Activated CD8-positive, alpha-beta T cell treated with anti-CD3 and anti-CD28 coated beads for 36 hours (primary cell): ENCODE data around the gene HERC2. TPM values are rescaled to one million over a fixed set of nuclear protein-coding genes. Genes with fewer than 3 reads are reported as not detected.

Experiments used
- ATAC-seq: fragments of 200-7000 bp; cut with Tn5 transposase; one replicate; pipeline ENCODE4 v1.10.0; 2021; ENCODE audit warnings: mild to moderate bottlenecking, moderate library complexity
- CTCF ChIA-PET: fragments of 350-600 bp; sonication (Branson Sonifier 250); formaldehyde crosslinking; loops from one replicate; lab custom pipeline; 2021; ENCODE audit warnings: antibody characterized with exemption; lab: Charles Lee
- POLR2A ChIA-PET: fragments of 350-600 bp; sonication (Branson Sonifier 250); formaldehyde crosslinking; loops from one replicate; lab custom pipeline; 2021; ENCODE audit warnings: antibody characterized with exemption; lab: Charles Lee
- DNase-seq: peaks from one replicate; pipeline ENCODE4 v3.0.0-alpha.2; 2020
- H3K27ac Mint-ChIP-seq: one replicate; pipeline ENCODE4 v1.8.0; 2021; ENCODE audit warnings: mild to moderate bottlenecking, mixed read lengths
- H3K27me3 Mint-ChIP-seq: one replicate; pipeline ENCODE4 v1.8.0; 2021; ENCODE audit warnings: mixed read lengths
- H3K36me3 Mint-ChIP-seq: one replicate; pipeline ENCODE4 v1.8.0; 2021; ENCODE audit warnings: low read depth, mixed read lengths
- H3K4me1 Mint-ChIP-seq: one replicate; pipeline ENCODE4 v1.8.0; 2021; ENCODE audit warnings: low read depth, mixed read lengths
- H3K4me3 Mint-ChIP-seq: one replicate; pipeline ENCODE4 v1.8.0; 2021; ENCODE audit warnings: mild to moderate bottlenecking, moderate library complexity, mixed read lengths
- H3K9me3 Mint-ChIP-seq: one replicate; pipeline ENCODE4 v1.8.0; 2021; ENCODE audit warnings: mixed read lengths
- CTCF ChIP-seq: fragments of 200-600 bp; IDR thresholded peaks from one replicate; pipeline ENCODE4 v1.8.0; 2022; ENCODE audit warnings: antibody characterized with exemption, mild to moderate bottlenecking
- intact Hi-C: fragments of 100-400 bp; cut with micrococcal nuclease; formaldehyde crosslinking; loops from one replicate; pipeline ENCODE4 v1.10.0; 2022
- total RNA-seq, 2 experiments: library from RNA; stranded (reverse); gene quantifications; one replicate each; pipeline ENCODE4 v1.2.3, GENCODE V29; 2021

Gene HERC2
- total RNA-seq, 2 experiments from 2014 or later, result 29.5 to 32.3 TPM

- intact Hi-C loops, result no loop called here
- H3K9me3 Mint-ChIP-seq, result peaks cover 6% of the 10 kb centered on the region
- no peak for TF ChIP-seq CTCF
- H3K4me1 Mint-ChIP-seq, result no peaks in the 10 kb centered on the region
- no peaks in the 10 kb centered on the region for H3K36me3 Mint-ChIP-seq
- DNase-seq (no peak), ATAC-seq (no peak)
- no peak overlapping the region for H3K4me3 Mint-ChIP-seq
- H3K27me3 Mint-ChIP-seq, result peaks cover 19% of the 10 kb centered on the region
- H3K27ac Mint-ChIP-seq, result no peak overlapping the region
- CTCF ChIA-PET, result no interaction called here
- POLR2A ChIA-PET, result no interaction called here
Observed at GRCh38 chr15:28068930-28069329, 253.0 kb downstream of the HERC2 start.

GRCh38 chr15:28066231-28066630 lies 255.7 kb downstream of the HERC2 start:
- Mint-ChIP-seq H3K4me1 (no peaks in the 10 kb centered on the region), H3K9me3 (peaks cover 12% of the 10 kb centered on the region), H3K27me3 (peaks cover 15% of the 10 kb centered on the region), H3K36me3 (no peaks in the 10 kb centered on the region), H3K4me3 (no peak overlapping the region), H3K27ac (no peak overlapping the region)
- ChIA-PET POLR2A (no interaction called here), CTCF (no interaction called here)
- no peak for TF ChIP-seq CTCF
- no peak for DNase-seq
- no peak for ATAC-seq
- intact Hi-C loops, result no loop called here

Other genes with a start within 250 kb of the HERC2 start
- gene OCA2, start 222.9 kb downstream of the HERC2 start, total RNA-seq, result not detected
- not detected for gene GOLGA6L24, start 35.9 kb upstream of the HERC2 start, total RNA-seq
- gene GOLGA8F, start 56.5 kb upstream of the HERC2 start, total RNA-seq, result not detected
- not detected for gene GOLGA8G, start 210.8 kb upstream of the HERC2 start, total RNA-seq
- not detected for gene GOLGA6L25, start 231.4 kb upstream of the HERC2 start, total RNA-seq